ENCODE data around the gene ERGIC1. TPM values are rescaled to one million over a fixed set of nuclear protein-coding genes. Genes with fewer than 3 reads are reported as not detected.

ERGIC1 gene
- total and polyA plus RNA-seq, 2 of the 13 experiments (the other 11 are each of a cell fraction or from before 2014, with no cell fraction given): 78.5 to 184 TPM

GRCh38 chr5:172788771-172789686 is 45.0 kb upstream of the ERGIC1 start (continued):
- TF ChIP-seq ZHX1 (CRISPR knock-in tag; IDR thresholded peaks at IDR 0.05; ENCODE audit: low read depth): 0 out of 2 replicates have a peak, but pooled peaks have one; percentile 34
- no peak; the same call in none of the 2 replicates for TF ChIP-seq HIC2 (CRISPR knock-in tag; IDR thresholded peaks at IDR 0.05; ENCODE audit: low read depth)
- no peak for TF ChIP-seq SCMH1 (CRISPR knock-in tag; IDR thresholded peaks at IDR 0.05; ENCODE audit: borderline replicate concordance)
- no peak for TF ChIP-seq ZNF839 (CRISPR knock-in tag; IDR thresholded peaks at IDR 0.05; ENCODE audit: borderline replicate concordance)
- TF ChIP-seq SP2 (CRISPR knock-in tag; IDR thresholded peaks at IDR 0.05): no peak
- no peak for TF ChIP-seq NFE2L1 (CRISPR knock-in tag; IDR thresholded peaks at IDR 0.05; ENCODE audit: borderline replicate concordance)
- no peak for TF ChIP-seq ZFAT (CRISPR knock-in tag; conservative IDR thresholded peaks at IDR 0.05)
- no peak for TF ChIP-seq DMAP1 (CRISPR knock-in tag; IDR thresholded peaks at IDR 0.05)
- TF ChIP-seq SMAD3 (CRISPR knock-in tag; IDR thresholded peaks at IDR 0.05): no peak
- TF ChIP-seq FOXC1 (CRISPR knock-in tag; IDR thresholded peaks at IDR 0.05; ENCODE audit: borderline replicate concordance): no peak; the same call in none of the 2 replicates
- no peak for TF ChIP-seq ZNF777 (CRISPR knock-in tag; IDR thresholded peaks at IDR 0.05)
- no peak for TF ChIP-seq ZBTB38 (CRISPR knock-in tag; IDR thresholded peaks at IDR 0.05)
- TF ChIP-seq ZBTB46 (CRISPR knock-in tag; IDR thresholded peaks at IDR 0.05; ENCODE audit: borderline replicate concordance): no peak
- TF ChIP-seq RFXAP (CRISPR knock-in tag; IDR thresholded peaks at IDR 0.05; ENCODE audit: borderline replicate concordance): no peak
- no peak for TF ChIP-seq TIGD3 (CRISPR knock-in tag; IDR thresholded peaks at IDR 0.05; ENCODE audit: borderline replicate concordance)
- peak; percentile 33; the same call in 1 of the 2 replicates for TF ChIP-seq THAP9 (CRISPR knock-in tag; IDR thresholded peaks at IDR 0.05; ENCODE audit: borderline replicate concordance)
- TF ChIP-seq RBFOX2 (IDR thresholded peaks at IDR 0.05; ENCODE audit: low read depth, low read length): no peak
